ENCODE data around the gene RPS3. TPM values are rescaled to one million over a fixed set of nuclear protein-coding genes. Genes with fewer than 3 reads are reported as not detected.

RPS3 gene
- total and polyA plus RNA-seq, 9 of the 15 experiments (the other 6 are each of a cell fraction or from before 2014, with no cell fraction given) = 2,700 to 5,771 (median 3,679) TPM

- TF ChIP-seq IRF2 (CRISPR knock-in tag; IDR thresholded peaks at IDR 0.05) (no peak), ZBTB7A (IDR thresholded peaks at IDR 0.05; ENCODE audit: borderline replicate concordance, control insufficient read depth, low read depth, low read length) (peak; percentile 93), TAF1 (IDR thresholded peaks at IDR 0.05; ENCODE audit: control insufficient read depth, extremely low read depth, insufficient read depth, low read length, severe bottlenecking) (peak; percentile 35), SMARCA5 (IDR thresholded peaks at IDR 0.05) (no peak), ZNF280A (IDR thresholded peaks at IDR 0.05; ENCODE audit: low read depth, partially characterized antibody) (no peak), BCL6 (CRISPR knock-in tag; IDR thresholded peaks at IDR 0.05) (no peak), CCNT2 (IDR thresholded peaks at IDR 0.05; ENCODE audit: borderline replicate concordance, extremely low read depth, insufficient read length, low read depth, low read length) (peak; percentile 33), SMAD1 (IDR thresholded peaks at IDR 0.05; ENCODE audit: low read depth, low read length, partially characterized antibody) (peak; percentile 40), PPARD (CRISPR knock-in tag; IDR thresholded peaks at IDR 0.05) (no peak), HIVEP1 (CRISPR knock-in tag; IDR thresholded peaks at IDR 0.05) (peak; percentile 56; the same call in 1 of the 2 replicates), PHF8 (IDR thresholded peaks at IDR 0.05; ENCODE audit: borderline replicate concordance, low read length) (peak; percentile 42; the same call in 1 of the 2 replicates), BRF1 (IDR thresholded peaks at IDR 0.05; ENCODE audit: borderline replicate concordance, extremely low read depth, insufficient read length) (no peak), HMGXB4 (CRISPR knock-in tag; IDR thresholded peaks at IDR 0.05) (0 out of 2 replicates have a peak, but pooled peaks have one; percentile 61), CREM (IDR thresholded peaks at IDR 0.05; ENCODE audit: low read depth) (peak; percentile 76), SP2 (IDR thresholded peaks at IDR 0.05; ENCODE audit: extremely low read depth, low read depth, low read length, poor library complexity, severe bottlenecking) (no peak), RREB1 (CRISPR knock-in tag; IDR thresholded peaks at IDR 0.05) (no peak)
- TF ChIP-seq, protein P1, sequence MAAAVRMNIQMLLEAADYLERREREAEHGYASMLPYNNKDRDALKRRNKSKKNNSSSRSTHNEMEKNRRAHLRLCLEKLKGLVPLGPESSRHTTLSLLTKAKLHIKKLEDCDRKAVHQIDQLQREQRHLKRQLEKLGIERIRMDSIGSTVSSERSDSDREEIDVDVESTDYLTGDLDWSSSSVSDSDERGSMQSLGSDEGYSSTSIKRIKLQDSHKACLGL (CRISPR knock-in tag; IDR thresholded peaks at IDR 0.05; ENCODE audit: borderline replicate concordance, poor library complexity, severe bottlenecking) = no peak
- TF ChIP-seq, protein P2, sequence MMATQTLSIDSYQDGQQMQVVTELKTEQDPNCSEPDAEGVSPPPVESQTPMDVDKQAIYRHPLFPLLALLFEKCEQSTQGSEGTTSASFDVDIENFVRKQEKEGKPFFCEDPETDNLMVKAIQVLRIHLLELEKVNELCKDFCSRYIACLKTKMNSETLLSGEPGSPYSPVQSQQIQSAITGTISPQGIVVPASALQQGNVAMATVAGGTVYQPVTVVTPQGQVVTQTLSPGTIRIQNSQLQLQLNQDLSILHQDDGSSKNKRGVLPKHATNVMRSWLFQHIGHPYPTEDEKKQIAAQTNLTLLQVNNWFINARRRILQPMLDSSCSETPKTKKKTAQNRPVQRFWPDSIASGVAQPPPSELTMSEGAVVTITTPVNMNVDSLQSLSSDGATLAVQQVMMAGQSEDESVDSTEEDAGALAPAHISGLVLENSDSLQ (IDR thresholded peaks at IDR 0.05) = no peak
Measured at GRCh38 chr11:75351541-75351790, 47.9 kb upstream of the RPS3 start, which contains the start of gene ARRB1 (continued).

Data from K562 (cell line).